IMR-90 (cell line): ENCODE results near the gene LGI4. TPM values are rescaled to one million over a fixed set of nuclear protein-coding genes. Genes with fewer than 3 reads are reported as not detected.

ENCODE experiments used
- ATAC-seq: fragments of 200-7000 bp; cut with Tn5 transposase; 2 replicates; pipeline ENCODE4 v1.9.1; 2020; ENCODE audit warnings: low read depth, mild to moderate bottlenecking, moderate library complexity
- BruUV-seq: library from RNA; stranded (reverse); fragments of 400-500 nt; replicated peaks from 2 replicates; lab custom pipeline; 2021; lab: Mats Ljungman, UMichigan
- CTCF ChIA-PET: fragments of 300-600 bp; formaldehyde crosslinking; extraction: SDS; loops from one replicate; lab custom pipeline; 2021; ENCODE audit warnings: antibody characterized with exemption; lab: Yijun Ruan, JAX
- POLR2A ChIA-PET: fragments of 300-600 bp; sonication (Branson Sonifier 250); formaldehyde crosslinking; loops from one replicate; lab custom pipeline; 2022; ENCODE audit warnings: antibody characterized with exemption; ENCODE audit not compliant: unreplicated experiment; lab: Charles Lee
- DNase-seq: peaks from one replicate; pipeline ENCODE4 v3.0.0; 2013
- H2AFZ ChIP-seq: replicated peaks from 2 replicates; pipeline ENCODE3; 2013; ENCODE audit warnings: low read length, mild to moderate bottlenecking; ENCODE audit not compliant: poor library complexity
- H2AK5ac ChIP-seq: 2 replicates; pipeline ENCODE4 v1.6.1; 2013; ENCODE audit warnings: low read depth, low read length, inconsistent platforms
- H2AK9ac ChIP-seq: replicated peaks from 2 replicates; pipeline ENCODE3; 2013; ENCODE audit warnings: mild to moderate bottlenecking, low read depth, low read length, moderate library complexity; ENCODE audit not compliant: poor library complexity
- H2BK120ac ChIP-seq: 2 replicates; pipeline ENCODE4 v1.6.1; 2013; ENCODE audit warnings: low read depth, low read length, inconsistent platforms
- H2BK15ac ChIP-seq: 3 replicates; pipeline ENCODE4 v1.6.1; 2013; ENCODE audit warnings: low read depth, low read length, inconsistent platforms
- H2BK20ac ChIP-seq: 2 replicates; pipeline ENCODE4 v1.6.1; 2013; ENCODE audit warnings: low read depth, mild to moderate bottlenecking, inconsistent platforms, low read length, moderate library complexity
- H2BK5ac ChIP-seq: 2 replicates; pipeline ENCODE4 v1.6.1; 2013; ENCODE audit warnings: mild to moderate bottlenecking, low read depth, low read length, inconsistent platforms; ENCODE audit not compliant: poor library complexity, severe bottlenecking
- H3K14ac ChIP-seq: replicated peaks from 2 replicates; pipeline ENCODE4 v1.6.1; 2013; ENCODE audit warnings: low read depth, low read length, inconsistent platforms
- H3K18ac ChIP-seq: 2 replicates; pipeline ENCODE4 v1.6.1; 2013; ENCODE audit warnings: low read depth, low read length, control low read depth
- H3K23ac ChIP-seq: 2 replicates; pipeline ENCODE4 v1.6.1; 2013; ENCODE audit warnings: low read depth, low read length, inconsistent platforms
- H3K27ac ChIP-seq: 2 replicates; pipeline ENCODE4 v1.5.1; 2013; ENCODE audit warnings: mild to moderate bottlenecking, control low read depth, low read length; ENCODE audit not compliant: insufficient read depth
- H3K27me3 ChIP-seq: 2 replicates; pipeline ENCODE4 v1.6.1; 2013; ENCODE audit warnings: low read length; ENCODE audit not compliant: control insufficient read depth, insufficient read depth
- H3K36me3 ChIP-seq: 2 replicates; pipeline ENCODE4 v1.6.1; 2013; ENCODE audit warnings: low read length, mixed read lengths; ENCODE audit not compliant: control insufficient read depth, insufficient read depth
- H3K4ac ChIP-seq: 2 replicates; pipeline ENCODE4 v1.6.1; 2013; ENCODE audit warnings: low read depth, low read length, inconsistent platforms
- H3K4me1 ChIP-seq: 2 replicates; pipeline ENCODE4 v1.6.1; 2013; ENCODE audit warnings: low read length, mixed read lengths; ENCODE audit not compliant: control insufficient read depth, insufficient read depth
- H3K4me2 ChIP-seq: 2 replicates; pipeline ENCODE4 v1.6.1; 2013; ENCODE audit warnings: low read depth, mild to moderate bottlenecking, control low read depth, low read length, moderate library complexity
- H3K4me3 ChIP-seq: 2 replicates; pipeline ENCODE4 v1.5.1; 2013; ENCODE audit warnings: low read depth, mild to moderate bottlenecking, control low read depth, low read length, moderate library complexity; ENCODE audit not compliant: insufficient read depth
- H3K56ac ChIP-seq: 2 replicates; pipeline ENCODE4 v1.6.1; 2013; ENCODE audit warnings: low read length, inconsistent platforms; ENCODE audit not compliant: insufficient read depth; ENCODE audit errors: extremely low read depth
- H3K79me1 ChIP-seq, 2 experiments: 2 replicates each; pipeline ENCODE4 v1.6.1; 2013; ENCODE audit warnings: low read length in 2 of 2, inconsistent platforms in 1 of 2, low read depth in 1 of 2
- H3K9ac ChIP-seq: 2 replicates; pipeline ENCODE4 v1.6.1; 2013; ENCODE audit warnings: low read depth, low read length, control low read depth
- H3K9me1 ChIP-seq: 2 replicates; pipeline ENCODE4 v1.6.1; 2013; ENCODE audit warnings: low read length, inconsistent platforms; ENCODE audit not compliant: insufficient read depth
- H3K9me3 ChIP-seq: 2 replicates; pipeline ENCODE4 v1.6.1; 2013; ENCODE audit warnings: low read length; ENCODE audit not compliant: control insufficient read depth, insufficient read depth
- H4K20me1 ChIP-seq: 2 replicates; pipeline ENCODE4 v1.6.1; 2013; ENCODE audit warnings: low read length, inconsistent platforms; ENCODE audit not compliant: insufficient read depth
- H4K5ac ChIP-seq: 2 replicates; pipeline ENCODE4 v1.6.1; 2013; ENCODE audit warnings: mild to moderate bottlenecking, low read depth, low read length, control low read depth
- H4K8ac ChIP-seq, 2 experiments: 2 replicates each; pipeline ENCODE4 v1.6.1; 2013; ENCODE audit warnings: low read depth in 2 of 2, low read length in 2 of 2, control low read depth in 1 of 2, inconsistent platforms in 1 of 2
- H4K91ac ChIP-seq: 2 replicates; pipeline ENCODE4 v1.6.1; 2013; ENCODE audit warnings: low read depth, low read length, inconsistent platforms; ENCODE audit not compliant: insufficient read depth
- BHLHE40 ChIP-seq: fragments of 150-350 bp; IDR thresholded peaks from 2 replicates; pipeline ENCODE4 v1.6.1; 2016; ENCODE audit warnings: mild to moderate bottlenecking, low read depth, low read length
- CEBPB ChIP-seq: IDR thresholded peaks from 2 replicates; pipeline ENCODE4 v1.6.1; 2012; ENCODE audit warnings: low read depth, low read length, improper control_type of control experiment
- CHD1 ChIP-seq: IDR thresholded peaks from 2 replicates; pipeline ENCODE4 v1.6.1; 2012; ENCODE audit warnings: low read depth, low read length, improper control_type of control experiment
- FOS ChIP-seq: fragments of 150-350 bp; IDR thresholded peaks from 2 replicates; pipeline ENCODE4 v1.6.1; 2016; ENCODE audit warnings: low read depth, low read length
- MAFK ChIP-seq: IDR thresholded peaks from 2 replicates; pipeline ENCODE4 v1.6.1; 2012; ENCODE audit warnings: low read depth, low read length, improper control_type of control experiment
- MAZ ChIP-seq: IDR thresholded peaks from 2 replicates; pipeline ENCODE4 v1.6.1; 2012; ENCODE audit warnings: low read depth, mild to moderate bottlenecking, low read length, improper control_type of control experiment, moderate library complexity, borderline replicate concordance
- MXI1 ChIP-seq: IDR thresholded peaks from 2 replicates; pipeline ENCODE4 v1.6.1; 2012; ENCODE audit warnings: low read depth, mild to moderate bottlenecking, low read length, moderate library complexity, borderline replicate concordance
- NFE2L2 ChIP-seq: fragments of 150-350 bp; IDR thresholded peaks from 2 replicates; pipeline ENCODE4 v1.6.1; 2016; ENCODE audit warnings: low read depth, mild to moderate bottlenecking, low read length
- POLR2A ChIP-seq: IDR thresholded peaks from 2 replicates; pipeline ENCODE4 v1.6.1; 2012; ENCODE audit warnings: mild to moderate bottlenecking, low read depth, low read length
- RAD21 ChIP-seq: IDR thresholded peaks from 2 replicates; pipeline ENCODE4 v1.6.1; 2012; ENCODE audit warnings: low read length, improper control_type of control experiment
- RCOR1 ChIP-seq: IDR thresholded peaks from 2 replicates; pipeline ENCODE4 v1.6.1; 2012; ENCODE audit warnings: mild to moderate bottlenecking, low read length, improper control_type of control experiment; ENCODE audit not compliant: insufficient replicate concordance
- RFX5 ChIP-seq: IDR thresholded peaks from 2 replicates; pipeline ENCODE4 v1.8.0; 2012; ENCODE audit warnings: low read depth, mild to moderate bottlenecking, low read length, moderate library complexity
- SMC3 ChIP-seq: fragments of 150-350 bp; IDR thresholded peaks from 2 replicates; pipeline ENCODE4 v1.6.1; 2016; ENCODE audit warnings: low read depth, mild to moderate bottlenecking, antibody characterized with exemption, low read length, moderate library complexity
- WGBS, 2 experiments: methylation state at CpG; one replicate each; pipeline versions ENCODE4 v1.1.5 to v1.1.7; 2013; ENCODE audit warnings: missing lambda C conversion rate in 2 of 2; ENCODE audit not compliant: insufficient read length in 1 of 2; ENCODE audit errors: extremely low coverage in 2 of 2; 5-methylcytosine and 5-hydroxymethylcytosine counted together
- dilution Hi-C: fragments of 300-500 bp; cut with HindIII; formaldehyde crosslinking; loops from one replicate; pipeline ENCODE4 v1.14.3; 2018; ENCODE audit warnings: low sequenced_read_pairs; ENCODE audit not compliant: unreplicated experiment
- in situ Hi-C: fragments of 300-500 bp; cut with MboI; formaldehyde crosslinking; loops from 3 replicates; pipeline ENCODE4 v1.14.3; 2019; ENCODE audit warnings: low sequenced_read_pairs, inconsistent platforms, mixed read lengths
- intact Hi-C: fragments of 100-400 bp; cut with micrococcal nuclease; formaldehyde crosslinking; loops from 2 replicates; pipeline ENCODE4 v1.10.0; 2022
- polyA plus RNA-seq, 3 experiments: library from polyadenylated mRNA; depleted of rRNA; stranded (reverse); fragments of >200 nt; gene quantifications; 2 replicates each; pipeline ENCODE4 v1.2.3, GENCODE V29; 2012; ENCODE audit warnings: low replicate concordance in 1 of 3
- total RNA-seq: library from RNA; depleted of rRNA; stranded (reverse); fragments of >200 nt; gene quantifications from 2 replicates; pipeline ENCODE4 v1.2.3, GENCODE V29; 2012
- TF ChIP-seq, protein P1 (sequence below): fragments of 150-350 bp; IDR thresholded peaks from 2 replicates; pipeline ENCODE4 v1.6.1; 2017; ENCODE audit warnings: mild to moderate bottlenecking, antibody characterized with exemption, low read length, low read depth
- TF ChIP-seq, protein P2 (sequence below): conservative IDR thresholded peaks from 2 replicates; pipeline ENCODE4 v1.5.1; 2012; ENCODE audit warnings: mild to moderate bottlenecking, low read depth, low read length, improper control_type of control experiment
- TF ChIP-seq, protein P3 (sequence below): fragments of 150-350 bp; IDR thresholded peaks from 2 replicates; pipeline ENCODE4 v1.6.1; 2016; ENCODE audit warnings: low read depth, mild to moderate bottlenecking, low read length, moderate library complexity, borderline replicate concordance

Gene LGI4
- total and polyA plus RNA-seq, 2 of the 4 experiments (the other 2 are of a cell fraction), result 0.10 TPM; not detected in 1

DNA sequence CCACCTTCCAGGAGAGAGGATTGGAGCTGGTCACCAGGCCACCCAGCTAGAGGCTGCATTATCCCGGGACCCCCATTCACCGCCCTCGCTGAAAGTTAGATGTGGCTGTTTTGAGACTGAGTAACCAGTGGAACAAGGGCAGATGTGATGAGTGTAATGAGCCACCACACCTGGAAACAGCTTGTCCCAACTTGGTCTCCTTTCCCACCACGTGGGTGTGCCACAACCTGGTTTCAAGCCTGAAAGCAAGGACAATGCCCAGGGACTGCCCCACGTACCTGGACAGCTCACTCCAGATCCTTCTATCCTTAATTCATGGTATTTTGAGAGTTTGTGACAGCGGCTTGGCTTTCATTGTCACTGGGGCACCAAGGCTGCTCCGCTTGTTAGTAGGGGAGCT is 7.0 kb downstream of the LGI4 start:
- Histone ChIP-seq H4K8ac (no peak overlapping the region), H2BK20ac (no peak overlapping the region), H3K36me3 (no peaks in the 10 kb centered on the region), H3K27ac (no peak overlapping the region), H3K9ac (no peak overlapping the region), H2BK5ac (no peak overlapping the region), H3K4ac (no peak overlapping the region), H3K18ac (no peak overlapping the region), H2AFZ (no peak overlapping the region), H3K14ac (no peak overlapping the region), H3K4me2 (no peak overlapping the region), H3K79me1 (0 out of 4 replicates have a peak, but pooled peaks cover 0 to 7% of the 10 kb centered on the region in 2 experiments), H3K27me3 (peaks cover 11% of the 10 kb centered on the region; the same call in 1 of the 2 replicates), H3K9me1 (peaks cover 7% of the 10 kb centered on the region; the same call in 1 of the 2 replicates), H4K20me1 (no peaks in the 10 kb centered on the region), H3K9me3 (no peaks in the 10 kb centered on the region), H2AK9ac (no peak overlapping the region), H3K4me1 (peaks cover 2% of the 10 kb centered on the region; the same call in 1 of the 2 replicates), H3K4me3 (no peak overlapping the region), H3K56ac (no peak overlapping the region), H4K91ac (no peak overlapping the region), H4K5ac (no peak overlapping the region), H2AK5ac (no peak overlapping the region), H3K23ac (no peak overlapping the region), H2BK120ac (no peak overlapping the region), H2BK15ac (no peak overlapping the region)
- BruUV-seq, result no TSS peak
- POLR2A ChIA-PET, result no interaction called here
- dilution Hi-C loops, result no loop called here
- in situ Hi-C loops, result no loop called here
- ATAC-seq (no peak), DNase-seq (no peak)
- intact Hi-C loops, result no loop called here
- WGBS, 2 experiments, result 20% methylated on average over 1 of the region's 7 CpGs; no CpG with 5 or more reads in 1 of the 2 experiments
- CTCF ChIA-PET, result interaction anchor here (1.8 kb wide), 1 partner anchor 61 kb away, joined by 6 read pairs; no protein-coding TSS in a partner anchor
- TF ChIP-seq BHLHE40 (no peak), NFE2L2 (no peak), SMC3 (no peak), RAD21 (no peak), POLR2A (no peak), MAZ (no peak), RFX5 (no peak), FOS (no peak), MAFK (no peak), MXI1 (no peak), CEBPB (no peak), CHD1 (no peak), RCOR1 (no peak)
- TF ChIP-seq, protein P1, sequence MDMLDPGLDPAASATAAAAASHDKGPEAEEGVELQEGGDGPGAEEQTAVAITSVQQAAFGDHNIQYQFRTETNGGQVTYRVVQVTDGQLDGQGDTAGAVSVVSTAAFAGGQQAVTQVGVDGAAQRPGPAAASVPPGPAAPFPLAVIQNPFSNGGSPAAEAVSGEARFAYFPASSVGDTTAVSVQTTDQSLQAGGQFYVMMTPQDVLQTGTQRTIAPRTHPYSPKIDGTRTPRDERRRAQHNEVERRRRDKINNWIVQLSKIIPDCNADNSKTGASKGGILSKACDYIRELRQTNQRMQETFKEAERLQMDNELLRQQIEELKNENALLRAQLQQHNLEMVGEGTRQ, result no peak
- TF ChIP-seq, protein P2, sequence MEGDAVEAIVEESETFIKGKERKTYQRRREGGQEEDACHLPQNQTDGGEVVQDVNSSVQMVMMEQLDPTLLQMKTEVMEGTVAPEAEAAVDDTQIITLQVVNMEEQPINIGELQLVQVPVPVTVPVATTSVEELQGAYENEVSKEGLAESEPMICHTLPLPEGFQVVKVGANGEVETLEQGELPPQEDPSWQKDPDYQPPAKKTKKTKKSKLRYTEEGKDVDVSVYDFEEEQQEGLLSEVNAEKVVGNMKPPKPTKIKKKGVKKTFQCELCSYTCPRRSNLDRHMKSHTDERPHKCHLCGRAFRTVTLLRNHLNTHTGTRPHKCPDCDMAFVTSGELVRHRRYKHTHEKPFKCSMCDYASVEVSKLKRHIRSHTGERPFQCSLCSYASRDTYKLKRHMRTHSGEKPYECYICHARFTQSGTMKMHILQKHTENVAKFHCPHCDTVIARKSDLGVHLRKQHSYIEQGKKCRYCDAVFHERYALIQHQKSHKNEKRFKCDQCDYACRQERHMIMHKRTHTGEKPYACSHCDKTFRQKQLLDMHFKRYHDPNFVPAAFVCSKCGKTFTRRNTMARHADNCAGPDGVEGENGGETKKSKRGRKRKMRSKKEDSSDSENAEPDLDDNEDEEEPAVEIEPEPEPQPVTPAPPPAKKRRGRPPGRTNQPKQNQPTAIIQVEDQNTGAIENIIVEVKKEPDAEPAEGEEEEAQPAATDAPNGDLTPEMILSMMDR, result no peak
- TF ChIP-seq, protein P3, sequence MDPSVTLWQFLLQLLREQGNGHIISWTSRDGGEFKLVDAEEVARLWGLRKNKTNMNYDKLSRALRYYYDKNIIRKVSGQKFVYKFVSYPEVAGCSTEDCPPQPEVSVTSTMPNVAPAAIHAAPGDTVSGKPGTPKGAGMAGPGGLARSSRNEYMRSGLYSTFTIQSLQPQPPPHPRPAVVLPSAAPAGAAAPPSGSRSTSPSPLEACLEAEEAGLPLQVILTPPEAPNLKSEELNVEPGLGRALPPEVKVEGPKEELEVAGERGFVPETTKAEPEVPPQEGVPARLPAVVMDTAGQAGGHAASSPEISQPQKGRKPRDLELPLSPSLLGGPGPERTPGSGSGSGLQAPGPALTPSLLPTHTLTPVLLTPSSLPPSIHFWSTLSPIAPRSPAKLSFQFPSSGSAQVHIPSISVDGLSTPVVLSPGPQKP, result no peak
